ENCODE data around the gene WDR18.

GRCh38 chr19:988081-988480, 3.9 kb downstream of the WDR18 start:
- no peak for TF ChIP-seq CTCF (IDR thresholded peaks at IDR 0.05)
- no peak for TF ChIP-seq POLR2A (IDR thresholded peaks at IDR 0.05)

Data from uterus (tissue), 2 donors.